ENCODE results near the gene HSPH1. TPM values are rescaled to one million over a fixed set of nuclear protein-coding genes. Genes with fewer than 3 reads are reported as not detected.

Gene HSPH1
- total RNA-seq, 1 experiment from 2014 or later: 116 TPM

GRCh38 chr13:31199527-31199848 is 37.8 kb upstream of the HSPH1 start:
- Histone ChIP-seq H3K9ac (ENCODE audit: low read length) (peak overlapping the region; percentile 54; the same call in 1 of the 2 replicates), H3K27me3 (ENCODE audit: insufficient read depth, low read length) (no peaks in the 10 kb centered on the region), H3K9me2 (ENCODE audit: insufficient read depth) (no peaks in the 10 kb centered on the region), H3K27ac (ENCODE audit: low read depth, low read length) (peak overlapping the region; percentile 100), H3K36me3 (ENCODE audit: control insufficient read depth in 1 of 2, insufficient read depth in 2 of 2, low read length in 2 of 2) (no peaks in the 10 kb centered on the region), H3K4me3 (replicated peaks in 1 of 2; ENCODE audit: low read depth in 1 of 2, low read length in 2 of 2) (peak overlapping the region; percentile 43 to 66), H2AFZ (ENCODE audit: low read depth, low read length, poor library complexity, severe bottlenecking) (no peak overlapping the region), H4K20me1 (ENCODE audit: insufficient read depth) (no peaks in the 10 kb centered on the region), H3K4me2 (ENCODE audit: low read length) (peak overlapping the region; percentile 79), H3K9me3 (ENCODE audit: control insufficient read depth in 1 of 2, insufficient read depth in 1 of 2, low read depth in 1 of 2, low read length in 2 of 2) (no peaks in the 10 kb centered on the region), H3K4me1 (ENCODE audit: control insufficient read depth in 1 of 2, insufficient read depth in 2 of 2, low read length in 2 of 2) (peaks cover 13 to 25% of the 10 kb centered on the region in 2 experiments), H3K79me2 (ENCODE audit: insufficient read depth, low read length) (no peaks in the 10 kb centered on the region)
- ATAC-seq: no peak
- no peak for DNase-seq (ENCODE audit: low read depth, low spot score)
- no TSS peak for BruUV-seq (replicated peaks)
- ChIA-PET CTCF (interaction anchor here (1.1 to 1.5 kb wide), 4 partner anchors 10 to 148 kb away, joined by 3 read pairs; no protein-coding TSS in a partner anchor), RAD21 (ENCODE audit: low non-redundant PET in 1 of 2, low total read pairs in 2 of 2, uncharacterized antibody in 2 of 2, unreplicated experiment in 2 of 2) (no interaction called here), POLR2A (no interaction called here)
- intact Hi-C loops (cut with micrococcal nuclease): no loop called here
- no peak for TF ChIP-seq YY1 (IDR thresholded peaks at IDR 0.05; ENCODE audit: extremely low read depth, insufficient replicate concordance, low read depth, low read length)
- no peak for TF ChIP-seq EGR1 (IDR thresholded peaks at IDR 0.05; ENCODE audit: low read depth)
- no peak for TF ChIP-seq SIN3A (IDR thresholded peaks at IDR 0.05; ENCODE audit: low read depth)
- no peak for TF ChIP-seq CBX3 (IDR thresholded peaks at IDR 0.05; ENCODE audit: low read depth)

- POLR2A ChIA-PET: no interaction called here
- no peak overlapping the region for H3K27ac ChIP-seq (ENCODE audit: low read depth, low read length)
- no peaks in the 10 kb centered on the region for H4K20me1 ChIP-seq (ENCODE audit: insufficient read depth)
- H3K9ac ChIP-seq (ENCODE audit: low read length): no peak overlapping the region
- H3K27me3 ChIP-seq (ENCODE audit: insufficient read depth, low read length): no peaks in the 10 kb centered on the region
- TF ChIP-seq EZH2phosphoT487 (IDR thresholded peaks at IDR 0.05; ENCODE audit: borderline replicate concordance): no peak
- TF ChIP-seq TCF7L2 (IDR thresholded peaks at IDR 0.05; ENCODE audit: borderline replicate concordance, extremely low read depth, insufficient read depth, insufficient read length): no peak
- no peak for TF ChIP-seq SP1 (IDR thresholded peaks at IDR 0.05; ENCODE audit: low read depth)
- no peak for TF ChIP-seq POLR2A (IDR thresholded peaks at IDR 0.05; ENCODE audit: borderline replicate concordance, extremely low read depth, insufficient read depth, insufficient read length)
- no peak for TF ChIP-seq JUND (IDR thresholded peaks at IDR 0.05)
- no peak for TF ChIP-seq ZFX (IDR thresholded peaks at IDR 0.05)
- no peak for TF ChIP-seq ELF1 (IDR thresholded peaks at IDR 0.05; ENCODE audit: borderline replicate concordance, low read depth)
- no peak for TF ChIP-seq SRF (IDR thresholded peaks at IDR 0.05; ENCODE audit: low read depth)
- no peak overlapping the region for H3K4me2 ChIP-seq (ENCODE audit: low read length)
- H2AFZ ChIP-seq (ENCODE audit: low read depth, low read length, poor library complexity, severe bottlenecking): no peak overlapping the region
- no peaks in the 10 kb centered on the region for H3K36me3 ChIP-seq (ENCODE audit: control insufficient read depth in 1 of 2, insufficient read depth in 2 of 2, low read length in 2 of 2)
- no peak for ATAC-seq
- intact Hi-C loops (cut with micrococcal nuclease): no loop called here
- no peaks in the 10 kb centered on the region for H3K9me2 ChIP-seq (ENCODE audit: insufficient read depth)
- BruUV-seq (replicated peaks): no TSS peak
- CTCF ChIA-PET: no interaction called here
- H3K79me2 ChIP-seq (ENCODE audit: insufficient read depth, low read length): no peaks in the 10 kb centered on the region
- RAD21 ChIA-PET (ENCODE audit: low non-redundant PET in 1 of 2, low total read pairs in 2 of 2, uncharacterized antibody in 2 of 2, unreplicated experiment in 2 of 2): no interaction called here
- no peak for DNase-seq (ENCODE audit: low read depth, low spot score)
- no peaks in the 10 kb centered on the region for H3K9me3 ChIP-seq (ENCODE audit: control insufficient read depth in 1 of 2, insufficient read depth in 1 of 2, low read depth in 1 of 2, low read length in 2 of 2)
- H3K4me1 ChIP-seq (ENCODE audit: control insufficient read depth in 1 of 2, insufficient read depth in 2 of 2, low read length in 2 of 2): peaks cover 10 to 18% of the 10 kb centered on the region in 2 experiments
- H3K4me3 ChIP-seq (replicated peaks in 1 of 2; ENCODE audit: low read depth in 1 of 2, low read length in 2 of 2): no peak overlapping the region
These were observed 36.8 kb upstream of the HSPH1 start for GRCh38 chr13:31198519-31198918.
